Stimulated activated CD4-positive, alpha-beta T cell treated with anti-CD3 and anti-CD28 coated beads, Interleukin-12 subunit alpha, Interleukin-12 subunit beta, amount 100 ng/mL, for 48 hours (primary cell): ENCODE data around the gene TFAP2B.
A peak's percentile ranks its signal among the peaks of the same experiment; 100 is the strongest.

Experiments
- DNase-seq, 3 donors: peaks; one replicate each; pipeline ENCODE4 v3.0.0-alpha.2; 2020; ENCODE audit warnings: low read depth in 2 of 3, low spot score in 1 of 3

Gene TFAP2B

GRCh38 chr6:50818673-50819072, at the start of gene TFAP2B:
Gene TFAP2B (plus strand): TSS chr6:50818871. CDS start chr6:50818892, 21 bp downstream.
- DNase-seq, result no peak

DNA sequence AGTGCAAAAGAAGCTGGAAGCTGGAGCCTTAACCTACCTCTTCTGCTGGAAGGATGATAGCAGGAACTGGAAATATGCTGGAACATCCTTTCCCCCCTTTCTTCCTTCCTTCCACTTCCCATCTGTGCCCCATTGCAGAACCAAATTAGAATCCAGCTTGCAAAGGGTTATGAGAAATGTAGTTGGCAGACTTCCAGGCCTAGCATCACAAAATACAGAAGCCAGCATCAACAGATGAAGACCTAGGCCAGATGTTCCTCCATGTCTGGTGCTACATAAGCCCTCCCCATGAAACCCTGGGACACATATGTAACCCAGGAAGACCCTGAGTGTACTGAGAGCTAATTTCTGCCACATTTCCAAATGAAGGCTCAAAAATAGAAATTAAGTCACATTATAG, 40.0 kb upstream of the TFAP2B start:
- no peak for DNase-seq

- no peak for DNase-seq
Observed at GRCh38 chr6:50780382-50780781, 38.3 kb upstream of the TFAP2B start.

- no peak for DNase-seq
Observed at GRCh38 chr6:50785921-50786320, 32.8 kb upstream of the TFAP2B start.

GRCh38 chr6:50791900-50792508, 26.7 kb upstream of the TFAP2B start:
- no peak for DNase-seq

GRCh38 chr6:50792771-50793170, 25.9 kb upstream of the TFAP2B start:
- no peak for DNase-seq

GRCh38 chr6:50795574-50795973, 23.1 kb upstream of the TFAP2B start:
- DNase-seq, result no peak

DNA sequence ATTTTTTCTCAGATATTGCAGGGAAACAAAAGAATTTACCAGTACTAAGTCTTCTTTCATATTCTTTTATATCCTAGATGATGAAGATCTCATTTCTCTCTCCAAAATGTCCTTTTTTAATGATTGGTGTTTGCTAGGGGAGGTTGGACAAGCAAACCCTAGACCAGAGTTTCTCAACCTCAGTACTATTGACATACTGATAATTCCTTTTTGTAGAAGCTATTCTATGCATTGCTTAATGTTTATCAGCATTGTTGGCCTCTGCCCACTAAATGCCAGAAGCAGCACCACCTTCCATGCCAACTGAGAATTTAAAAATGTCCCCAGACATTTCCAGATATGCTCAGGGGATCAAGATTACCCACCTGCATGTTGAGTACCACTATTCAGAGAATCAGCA, 14.4 kb upstream of the TFAP2B start:
- no peak for DNase-seq

- no peak for DNase-seq
Observed at GRCh38 chr6:50807035-50807434, 11.6 kb upstream of the TFAP2B start.

- DNase-seq, result no peak
Observed at GRCh38 chr6:50815436-50816114, 3.1 kb upstream of the TFAP2B start.

GRCh38 chr6:50816115-50816675, 2.5 kb upstream of the TFAP2B start:
- peak; percentile 37 to 65 (median 52) for DNase-seq

DNA sequence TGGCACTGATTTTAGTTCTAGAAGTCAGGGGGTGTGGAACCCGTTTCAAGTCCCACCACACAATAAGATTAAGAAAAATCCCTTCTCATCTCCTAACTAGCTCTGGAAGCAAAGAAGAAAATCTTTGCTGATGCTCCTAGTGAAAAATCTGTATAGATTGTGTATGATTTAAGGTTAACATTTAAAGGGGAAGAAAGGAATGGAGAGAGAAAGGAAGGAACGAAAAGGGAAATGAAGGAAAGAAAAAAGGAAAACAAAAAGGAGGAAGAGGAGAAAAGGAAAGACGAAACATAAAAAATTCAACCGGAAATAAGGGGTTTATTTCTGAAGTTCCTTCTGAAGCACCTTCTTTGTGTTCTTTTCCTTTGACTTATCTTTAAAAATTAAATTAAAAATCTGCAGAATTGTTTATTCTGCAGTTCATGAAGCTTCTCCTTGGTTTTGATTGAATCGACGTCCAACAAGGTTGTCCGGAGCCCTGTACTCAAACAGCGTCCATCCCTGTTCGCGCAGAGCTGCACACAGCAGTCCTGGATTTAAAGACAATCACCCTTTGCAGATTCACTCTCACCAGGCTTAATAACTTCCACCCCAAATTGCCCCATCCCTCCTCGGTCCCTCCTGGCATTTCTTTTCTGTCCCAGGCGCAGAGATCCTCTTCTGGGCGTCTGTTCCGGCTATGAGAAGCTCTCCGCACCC, 1.6 kb upstream of the TFAP2B start:
- no peak for DNase-seq

DNA sequence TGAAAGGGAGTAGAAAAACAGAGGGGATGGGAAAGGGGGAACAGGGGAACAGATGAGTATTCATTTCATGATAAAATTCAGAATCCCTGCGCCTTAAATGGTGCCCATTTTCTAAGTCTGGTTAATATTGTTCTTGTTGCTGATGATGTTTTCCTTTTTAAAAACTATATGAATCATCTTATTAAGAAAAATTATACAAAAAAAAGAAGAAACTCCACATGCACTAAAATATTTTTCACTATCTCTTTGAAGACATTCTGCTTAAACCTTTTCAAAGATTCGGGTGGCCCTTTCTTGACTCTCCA, 1.1 kb upstream of the TFAP2B start:
- DNase-seq, result no peak

DNA sequence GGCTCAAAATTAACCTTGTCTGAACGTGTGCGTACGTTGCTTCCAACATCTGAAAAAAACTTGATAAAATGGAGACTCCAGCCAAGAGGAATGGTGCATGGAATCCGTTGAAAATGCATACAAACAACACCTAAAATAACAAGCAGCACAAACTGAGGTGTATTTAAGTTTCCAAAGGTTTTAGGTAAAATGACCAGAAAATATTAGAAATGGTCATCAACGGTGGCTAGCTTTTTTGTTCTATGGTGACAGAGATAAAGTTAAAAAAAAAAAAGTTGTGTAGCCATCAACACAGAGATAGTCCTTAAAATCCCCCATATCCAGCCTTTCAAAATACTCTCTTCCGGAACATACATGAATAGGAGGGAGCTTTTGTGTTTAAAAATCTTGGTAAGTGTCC, 651 bp upstream of the TFAP2B start:
- DNase-seq, result no peak

DNA sequence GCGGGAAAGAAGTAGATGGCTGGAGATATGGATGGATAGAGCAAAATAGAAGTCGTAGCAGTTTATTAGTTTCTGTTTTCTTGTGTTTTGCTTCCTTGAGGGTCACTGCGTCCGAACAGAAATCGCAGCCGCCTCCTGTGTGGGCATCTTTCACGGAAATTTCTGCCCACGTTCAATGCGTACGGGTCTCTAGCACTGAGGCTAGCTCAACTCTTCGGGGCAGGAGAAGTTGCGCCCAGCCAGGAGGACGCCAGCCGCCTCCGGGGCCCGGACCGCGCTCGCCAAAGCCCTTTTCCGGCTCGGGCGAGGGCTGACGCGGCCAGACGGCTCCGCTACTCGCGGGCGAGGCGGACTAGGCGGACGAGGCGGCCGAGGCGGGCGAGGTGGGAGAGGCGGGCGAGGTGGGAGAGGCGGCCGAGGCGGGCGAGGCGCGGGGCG, 814 bp downstream of the TFAP2B start:
- no peak for DNase-seq

DNA sequence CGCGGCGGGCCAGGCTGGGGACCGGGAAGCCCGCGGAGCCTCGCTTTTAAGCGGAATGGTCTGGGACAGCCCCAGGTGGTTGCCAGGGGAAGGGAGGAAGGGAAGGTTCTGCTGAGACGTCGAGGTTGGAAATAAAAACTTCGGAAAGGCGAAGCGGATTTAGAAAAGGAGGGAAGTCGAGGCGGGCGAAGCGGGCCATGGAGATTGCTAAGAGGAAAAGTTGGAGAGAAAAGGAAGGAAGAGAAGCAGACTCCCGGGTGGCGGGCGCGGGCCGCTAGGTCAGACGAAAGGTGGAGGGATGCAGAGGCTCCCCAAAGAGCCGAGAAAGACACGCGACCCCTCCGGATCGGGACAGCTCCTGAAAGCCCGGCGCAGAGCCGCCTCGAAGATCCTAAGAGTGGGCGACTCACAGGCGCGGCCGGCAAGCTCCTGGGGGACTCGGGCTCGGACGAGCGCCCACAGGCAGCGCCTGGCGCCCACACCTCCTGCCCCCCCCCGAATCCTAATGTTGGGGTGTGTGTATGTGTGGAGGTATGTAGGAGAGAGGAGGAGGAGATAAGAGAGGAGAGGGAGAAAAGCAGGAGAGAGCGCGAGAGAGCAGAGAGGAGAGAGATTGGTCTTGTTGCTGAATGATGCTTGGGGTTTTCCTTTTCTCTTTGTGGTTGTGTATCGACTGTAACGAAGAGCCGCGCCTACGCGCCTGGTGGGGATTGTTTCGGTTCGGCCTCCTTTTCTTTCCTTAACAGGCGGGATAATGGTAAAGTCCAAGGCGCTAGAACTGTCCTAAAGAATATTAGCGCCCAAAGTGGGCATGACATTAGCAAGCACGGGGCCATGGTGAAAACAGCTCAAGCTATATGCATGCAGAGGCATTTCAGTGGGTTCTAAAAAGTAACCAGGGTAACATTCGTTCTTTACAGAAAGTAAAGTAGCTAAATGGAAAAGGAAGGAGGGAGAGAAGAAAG, 1.5 kb downstream of the TFAP2B start:
- DNase-seq, result no peak

DNA sequence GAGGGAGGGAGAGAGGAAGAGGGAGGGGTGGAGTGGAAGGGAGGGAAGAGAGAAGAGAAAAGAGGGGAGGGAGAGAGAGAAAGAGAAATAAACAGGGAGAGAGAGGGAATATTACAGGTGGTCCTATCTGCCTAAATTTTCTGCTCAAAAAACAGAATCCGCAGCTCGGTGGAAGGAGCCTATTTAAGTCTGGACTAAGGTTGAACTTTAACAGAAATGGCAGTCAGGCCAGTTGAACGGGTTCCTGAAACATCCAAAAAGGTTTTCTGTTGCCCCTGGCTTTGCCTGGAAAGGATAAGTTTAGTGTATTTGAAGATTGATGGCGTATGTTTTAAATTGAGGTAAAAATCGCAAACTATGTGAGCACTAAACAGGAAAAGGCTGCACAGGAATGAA, 2.2 kb downstream of the TFAP2B start:
- no peak for DNase-seq

DNA sequence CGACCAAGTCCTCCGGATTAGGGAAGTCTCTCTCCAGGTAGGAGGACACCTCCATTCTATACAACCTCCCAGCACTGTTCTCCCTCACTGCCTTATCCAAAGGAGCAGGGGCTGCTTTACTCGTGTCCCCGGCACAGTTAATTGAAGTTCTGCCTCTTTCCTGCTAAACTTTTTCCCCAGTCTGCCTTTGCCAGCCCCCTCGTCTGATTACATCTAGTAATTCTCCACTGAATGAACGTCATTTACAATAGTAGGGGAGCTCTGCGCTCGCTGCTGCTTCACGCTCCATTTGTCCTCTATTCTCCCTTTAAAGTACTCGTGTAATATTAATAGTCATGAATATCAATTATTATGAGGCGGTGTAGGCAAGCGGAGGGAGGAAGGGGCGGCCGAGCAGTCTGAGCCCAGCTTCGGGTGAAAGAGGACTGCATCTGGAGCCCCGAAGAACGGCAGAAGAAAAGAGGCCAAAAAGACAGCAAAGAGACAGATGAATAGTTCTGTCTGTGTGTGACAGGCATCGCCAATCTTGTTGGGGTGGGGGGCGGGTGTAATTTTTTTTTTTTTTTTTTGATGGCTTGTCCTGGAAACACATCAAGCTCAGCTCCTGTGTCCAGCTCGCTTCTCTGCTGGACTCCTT, 2.9 kb downstream of the TFAP2B start:
- no peak for DNase-seq

- DNase-seq, result no peak
Observed at GRCh38 chr6:50822078-50822476, 3.4 kb downstream of the TFAP2B start.

GRCh38 chr6:50823094-50823920, 4.6 kb downstream of the TFAP2B start:
- no peak for DNase-seq
